ENCODE results near the gene NAV2.

- no peak for TF ChIP-seq EZH2 (IDR thresholded peaks at IDR 0.05)
- TF ChIP-seq POLR2AphosphoS5 (IDR thresholded peaks at IDR 0.05; ENCODE audit: borderline replicate concordance, low read depth, low read length): no peak
- no peak for TF ChIP-seq FOXP2 (optimal IDR thresholded peaks at IDR 0.05; ENCODE audit: control extremely low read depth, extremely low read length, insufficient read depth)
Observed at GRCh38 chr11:19994672-19995071, 282.0 kb downstream of the NAV2 start.

Data from SK-N-MC (cell line).